Measurements from ENCODE around the gene DLGAP1.
"Not testable (repeated sequence)": the region's sequence is repeated elsewhere in the genome, so short reads cannot be mapped to it uniquely, and the experiment has no call there.

Gene DLGAP1

GRCh38 chr18:4063545-4063944 is 391.6 kb downstream of the DLGAP1 start:
- no peak for DNase-seq

- DNase-seq = no peak
Measured at GRCh38 chr18:4060427-4061281, 394.5 kb downstream of the DLGAP1 start.

- DNase-seq = no peak
Measured at GRCh38 chr18:4058179-4058578, 396.9 kb downstream of the DLGAP1 start.

GRCh38 chr18:4040391-4041092 is 414.6 kb downstream of the DLGAP1 start:
- no peak for DNase-seq

- DNase-seq = no peak
Measured at GRCh38 chr18:4035521-4035920, 419.6 kb downstream of the DLGAP1 start.

- not testable (repeated sequence) for DNase-seq
Measured at GRCh38 chr18:4034815-4035214, 420.3 kb downstream of the DLGAP1 start.

- no peak for DNase-seq
Measured at GRCh38 chr18:4026542-4026941, 428.6 kb downstream of the DLGAP1 start.

- no peak for DNase-seq
Measured at GRCh38 chr18:4024702-4025101, 430.4 kb downstream of the DLGAP1 start.

- DNase-seq = not testable (repeated sequence)
Measured at GRCh38 chr18:4022749-4023148, 432.4 kb downstream of the DLGAP1 start.

GRCh38 chr18:4020026-4020425 is 435.1 kb downstream of the DLGAP1 start:
- no peak for DNase-seq

GRCh38 chr18:4017480-4017879 is 437.6 kb downstream of the DLGAP1 start:
- DNase-seq = no peak

GRCh38 chr18:4016391-4017049 is 438.6 kb downstream of the DLGAP1 start:
- DNase-seq = no peak

GRCh38 chr18:4007846-4008245 is 447.3 kb downstream of the DLGAP1 start:
- no peak for DNase-seq

- DNase-seq = no peak
Measured at GRCh38 chr18:4004183-4004829, 450.8 kb downstream of the DLGAP1 start.

GRCh38 chr18:3998698-3999333 is 456.3 kb downstream of the DLGAP1 start:
- DNase-seq = no peak

GRCh38 chr18:3995476-3996102 is 459.5 kb downstream of the DLGAP1 start:
- DNase-seq = peak; percentile 28

GRCh38 chr18:3993941-3994687 is 461.0 kb downstream of the DLGAP1 start:
- no peak for DNase-seq

- no peak for DNase-seq
Measured at GRCh38 chr18:3985664-3986063, 469.4 kb downstream of the DLGAP1 start.

- DNase-seq = no peak
Measured at GRCh38 chr18:3985020-3985419, 470.1 kb downstream of the DLGAP1 start.

- no peak for DNase-seq
Measured at GRCh38 chr18:3984163-3984757, 470.8 kb downstream of the DLGAP1 start.

All from T-helper 9 cell (primary cell).